Vagina (tissue), 2 donors: Measurements from ENCODE around the gene UGT1A6. TPM values are rescaled to one million over a fixed set of nuclear protein-coding genes. Genes with fewer than 3 reads are reported as not detected.

Source experiments
- DNase-seq, 2 donors: peaks; one replicate each; pipeline ENCODE4 v3.0.0-alpha.2; 2017; ENCODE audit errors: extremely low spot score in 2 of 2
- H3K27ac ChIP-seq: fragments of 200-600 bp; sonication (generic); one replicate; pipeline ENCODE4 v1.5.1; 2019
- H3K27me3 ChIP-seq: fragments of 200-600 bp; sonication (generic); one replicate; pipeline ENCODE4 v1.5.1; 2019
- H3K36me3 ChIP-seq, 2 donors: fragments of 200-600 bp; sonication (generic); one replicate each; pipeline ENCODE4 v1.5.1; 2017 to 2019
- H3K4me1 ChIP-seq: fragments of 200-600 bp; sonication (generic); one replicate; pipeline ENCODE4 v1.5.1; 2019
- H3K4me3 ChIP-seq, 2 donors: fragments of 200-600 bp; sonication (generic); 1 replicate in 1 of 2; 2 replicates in 1 of 2; pipeline ENCODE4 v1.5.1; 2016 to 2019
- H3K9me3 ChIP-seq: fragments of 200-600 bp; sonication (generic); one replicate; pipeline ENCODE4 v1.5.1; 2019
- CTCF ChIP-seq, 3 experiments: fragments of 450-650 bp in 2 of 3; fragments of 200-600 bp in 1 of 3; sonication (generic) in 1 of 3; IDR thresholded peaks; one replicate each; pipeline ENCODE4 v1.5.1; 2017 to 2019; ENCODE audit warnings: antibody characterized with exemption in 3 of 3, mild to moderate bottlenecking in 2 of 3, moderate library complexity in 2 of 3
- POLR2A ChIP-seq, 2 donors: fragments of 450-650 bp; IDR thresholded peaks; one replicate each; pipeline ENCODE4 v1.6.1; 2017; ENCODE audit warnings: antibody characterized with exemption in 2 of 2, mild to moderate bottlenecking in 2 of 2, moderate library complexity in 2 of 2
- POLR2AphosphoS5 ChIP-seq, 2 donors: sonication (generic); formaldehyde crosslinking; IDR thresholded peaks; one replicate each; pipeline ENCODE4 v1.9.0; 2017; ENCODE audit warnings: antibody characterized with exemption in 2 of 2, mild to moderate bottlenecking in 2 of 2, low read depth in 1 of 2; ENCODE audit not compliant: insufficient read depth in 1 of 2
- intact Hi-C: fragments of 100-400 bp; cut with DNase I; formaldehyde crosslinking; loops from one replicate; pipeline ENCODE4 v1.15.1; 2023
- total RNA-seq: library from RNA; depleted of rRNA; stranded (reverse); fragments of >200 nt; gene quantifications from one replicate; pipeline ENCODE4 v1.2.3, GENCODE V29; 2016

UGT1A6 gene
- total RNA-seq, 1 donor from 2014 or later: 14.0 TPM

- Histone ChIP-seq H3K36me3 (no peaks in the 10 kb centered on the region), H3K27ac (no peak overlapping the region), H3K4me1 (peaks cover 12% of the 10 kb centered on the region), H3K9me3 (no peaks in the 10 kb centered on the region), H3K4me3 (no peak overlapping the region), H3K27me3 (no peaks in the 10 kb centered on the region)
- no peak for DNase-seq
- intact Hi-C loops: no loop called here
- TF ChIP-seq POLR2AphosphoS5 (IDR thresholded peaks at IDR 0.05; ENCODE audit: insufficient read depth in 1 of 2, low read depth in 1 of 2) (peak in 1 of 2 donors; percentile 46), POLR2A (IDR thresholded peaks at IDR 0.05) (no peak)
Measured at GRCh38 chr2:233707940-233708644, 15.4 kb downstream of the UGT1A6 start.

DNA sequence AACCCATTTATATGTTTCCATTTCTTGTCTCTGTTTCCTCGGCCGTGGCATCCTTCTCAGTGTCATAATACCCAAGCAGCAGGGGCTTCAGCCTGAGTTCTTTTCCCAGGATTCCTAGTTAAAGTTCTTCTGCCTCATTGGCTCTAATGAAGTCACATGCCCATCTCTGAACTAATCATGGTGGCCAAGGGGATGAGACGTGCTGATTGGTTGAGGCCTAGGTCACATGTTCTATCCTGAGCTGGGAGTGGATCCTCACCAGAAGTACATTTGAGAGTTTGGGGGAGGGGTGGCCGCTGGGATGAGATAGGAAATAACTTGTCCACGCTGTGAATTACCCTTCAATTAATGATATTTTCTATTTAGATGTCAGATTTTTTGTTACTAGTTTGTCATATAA lies 16.3 kb downstream of the UGT1A6 start:
- intact Hi-C loops: no loop called here
- H3K27ac ChIP-seq: no peak overlapping the region
- DNase-seq: no peak

DNA sequence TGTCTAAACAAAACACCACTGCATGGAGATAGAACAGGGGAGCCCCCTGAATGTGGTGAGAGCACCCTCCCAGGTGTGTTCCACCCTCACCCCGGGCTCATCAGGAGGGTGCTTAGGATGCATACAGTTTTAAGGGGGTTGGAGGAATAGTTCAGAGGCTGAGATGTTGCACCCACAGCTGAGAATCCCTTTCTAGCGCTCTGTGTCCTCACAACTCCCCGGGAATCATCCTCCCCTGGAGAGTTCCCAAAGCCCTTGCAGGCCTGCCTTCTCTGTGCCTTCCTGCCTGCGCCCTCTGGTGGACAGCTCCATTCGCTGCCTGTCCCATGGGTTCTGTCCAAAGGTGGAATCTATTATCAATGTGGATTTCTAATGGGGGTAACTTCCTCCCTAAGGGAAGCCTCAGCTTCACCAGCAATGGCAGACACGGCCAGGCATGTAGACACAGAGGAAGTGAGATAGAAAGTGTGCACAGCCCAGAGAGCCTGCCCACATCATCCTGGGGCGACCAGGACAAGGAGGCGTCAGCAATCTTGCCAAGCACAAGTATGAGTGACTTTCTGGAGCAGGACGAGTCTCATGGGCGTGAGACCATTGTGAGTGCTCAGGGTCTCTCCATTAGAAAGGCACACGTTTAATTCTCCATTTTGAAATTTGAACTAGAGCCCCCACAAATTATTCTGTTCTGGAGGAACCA lies 18.8 kb downstream of the UGT1A6 start:
- Histone ChIP-seq H3K27me3 (no peaks in the 10 kb centered on the region), H3K27ac (no peak overlapping the region), H3K36me3 (no peaks in the 10 kb centered on the region), H3K4me3 (no peak overlapping the region), H3K9me3 (no peaks in the 10 kb centered on the region), H3K4me1 (peaks cover 8% of the 10 kb centered on the region)
- intact Hi-C loops: no loop called here
- no peak for TF ChIP-seq POLR2AphosphoS5 (IDR thresholded peaks at IDR 0.05; ENCODE audit: insufficient read depth in 1 of 2, low read depth in 1 of 2)
- TF ChIP-seq CTCF (IDR thresholded peaks at IDR 0.05): peak in 2 of 3 experiments; percentile 33 to 40
- DNase-seq: no peak

More for the DNA sequence above, 16.3 kb downstream of the UGT1A6 start:
- Histone ChIP-seq H3K4me1 (peaks cover 12% of the 10 kb centered on the region), H3K9me3 (no peaks in the 10 kb centered on the region), H3K36me3 (no peaks in the 10 kb centered on the region), H3K27me3 (no peaks in the 10 kb centered on the region), H3K4me3 (no peak overlapping the region)
- TF ChIP-seq POLR2A (IDR thresholded peaks at IDR 0.05) (no peak), CTCF (IDR thresholded peaks at IDR 0.05) (no peak), POLR2AphosphoS5 (IDR thresholded peaks at IDR 0.05; ENCODE audit: insufficient read depth in 1 of 2, low read depth in 1 of 2) (no peak)

- DNase-seq: no peak
- TF ChIP-seq POLR2AphosphoS5 (IDR thresholded peaks at IDR 0.05; ENCODE audit: insufficient read depth in 1 of 2, low read depth in 1 of 2): no peak
- Histone ChIP-seq H3K4me3 (no peak within 1 kb of the TSS), H3K27ac (no peak within 1 kb of the TSS), H3K36me3 (no peaks in the 10 kb centered on the region), H3K4me1 (peaks cover 7% of the 10 kb centered on the region), H3K27me3 (no peaks in the 10 kb centered on the region), H3K9me3 (no peaks in the 10 kb centered on the region)
- intact Hi-C loops: no loop called here
Measured at GRCh38 chr2:233712611-233713261, 20.0 kb downstream of the UGT1A6 start, which contains the start of gene UGT1A5. Gene UGT1A5, plus strand, starts transcription at chr2:233712907. Its CDS starts 85 bp downstream, at chr2:233712992.

DNA sequence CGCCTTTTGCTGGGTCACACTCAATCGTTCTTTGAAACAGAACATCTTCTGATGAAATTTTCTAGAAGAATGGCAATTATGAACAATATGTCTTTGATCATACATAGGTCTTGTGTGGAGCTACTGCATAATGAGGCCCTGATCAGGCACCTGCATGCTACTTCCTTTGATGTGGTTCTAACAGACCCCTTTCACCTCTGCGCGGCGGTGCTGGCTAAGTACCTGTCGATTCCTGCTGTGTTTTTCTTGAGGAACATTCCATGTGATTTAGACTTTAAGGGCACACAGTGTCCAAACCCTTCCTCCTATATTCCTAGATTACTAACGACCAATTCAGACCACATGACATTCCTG lies 20.5 kb downstream of the UGT1A6 start:
- Histone ChIP-seq H3K9me3 (no peaks in the 10 kb centered on the region), H3K27ac (no peak overlapping the region), H3K4me1 (peaks cover 3% of the 10 kb centered on the region), H3K36me3 (no peaks in the 10 kb centered on the region), H3K27me3 (no peaks in the 10 kb centered on the region), H3K4me3 (no peak overlapping the region)
- TF ChIP-seq CTCF (IDR thresholded peaks at IDR 0.05) (no peak), POLR2A (IDR thresholded peaks at IDR 0.05) (no peak), POLR2AphosphoS5 (IDR thresholded peaks at IDR 0.05; ENCODE audit: insufficient read depth in 1 of 2, low read depth in 1 of 2) (no peak)
- intact Hi-C loops: no loop called here
- DNase-seq: no peak
